ENCODE data around the gene NLRP6.
"Not testable (repeated sequence)": the region's sequence is repeated elsewhere in the genome, so short reads cannot be mapped to it uniquely, and the experiment has no call there.

Gene NLRP6

DNA sequence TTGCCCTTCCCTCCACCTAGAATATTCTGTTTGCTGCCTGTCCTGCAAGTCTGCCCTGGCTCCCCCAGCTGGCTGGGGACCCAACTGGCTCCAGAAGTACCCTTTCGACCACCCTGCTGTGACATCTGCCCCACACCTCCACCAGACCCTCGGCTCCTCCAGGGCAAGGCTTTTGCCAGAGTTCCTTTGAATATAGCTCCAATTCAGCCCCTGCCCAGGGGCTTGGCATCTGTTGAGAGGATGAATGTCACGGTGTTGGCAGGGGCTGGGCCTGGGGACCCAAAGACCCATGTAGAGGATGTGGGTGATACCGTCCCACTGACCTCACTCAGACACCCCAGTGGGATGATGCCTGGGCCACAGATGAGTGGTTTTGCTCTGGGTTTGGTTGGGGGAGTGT lies 4.0 kb downstream of the NLRP6 start:
- no peak for DNase-seq (ENCODE audit: low read depth)

DNA sequence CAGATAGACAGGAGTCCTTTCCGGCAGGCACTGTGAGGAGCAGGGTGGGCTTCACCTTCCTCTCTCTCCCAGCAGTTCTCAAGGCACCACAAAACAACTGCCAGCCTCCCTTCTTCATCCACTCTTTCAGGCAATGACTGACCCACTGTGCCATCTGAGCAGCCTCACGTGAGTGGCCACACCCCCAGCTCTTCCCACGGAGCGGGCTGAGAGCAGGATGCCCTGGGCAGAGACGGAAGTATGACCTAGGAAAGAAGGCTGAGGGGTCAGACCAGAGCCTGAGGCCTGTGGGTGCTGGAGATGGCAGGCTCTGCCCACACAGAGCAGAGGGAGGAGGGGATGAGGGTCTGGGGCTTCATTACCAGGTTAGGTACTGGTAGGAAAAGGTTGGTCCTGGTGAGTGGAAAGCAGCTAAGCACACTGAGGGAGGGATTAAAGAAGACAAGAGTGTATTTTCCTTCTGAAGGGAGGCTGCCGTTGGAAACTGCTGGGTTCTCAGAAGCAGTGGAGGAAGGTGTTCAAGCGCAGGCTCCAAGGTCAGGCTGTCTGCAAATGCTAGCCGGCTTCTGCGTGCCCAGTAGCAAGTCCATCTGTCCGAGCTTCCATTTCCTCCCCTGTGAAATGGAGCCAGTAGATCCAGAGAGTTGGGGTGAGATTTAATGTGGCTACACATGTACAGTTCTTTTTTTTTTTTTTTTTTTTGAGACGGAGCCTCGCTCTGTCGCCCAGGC lies 4.6 kb downstream of the NLRP6 start:
- DNase-seq (ENCODE audit: low read depth), result no peak

DNA sequence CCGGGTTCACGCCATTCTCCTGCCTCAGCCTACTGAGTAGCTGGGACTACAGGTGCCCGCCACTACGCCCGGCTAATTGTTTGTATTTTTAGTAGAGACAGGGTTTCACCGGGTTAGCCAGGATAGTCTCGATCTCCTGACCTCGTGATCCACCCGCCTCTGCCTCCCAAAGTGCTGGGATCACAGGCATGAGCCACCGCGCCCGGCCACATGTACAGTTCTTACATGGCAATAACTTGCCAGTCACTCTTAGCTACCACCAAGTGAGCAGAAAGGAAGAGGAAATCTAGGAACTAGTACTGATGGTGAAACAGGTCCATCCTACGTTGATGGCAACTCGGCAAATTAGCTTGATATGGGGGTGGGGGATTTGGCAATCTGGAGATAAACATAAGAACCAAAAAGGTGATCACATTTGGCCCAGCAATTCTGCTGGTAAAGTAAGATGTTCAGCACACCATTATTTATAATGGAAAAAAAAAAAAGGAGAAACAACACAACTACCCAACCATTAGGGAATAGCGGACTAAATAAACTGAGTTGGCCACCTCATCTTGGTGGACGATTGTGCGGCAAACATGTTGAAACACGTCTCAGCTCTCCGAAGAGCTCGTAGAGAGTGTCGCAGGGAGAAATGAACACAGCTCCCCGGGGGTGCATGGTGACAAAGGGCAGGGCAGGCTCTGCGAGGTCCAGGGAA lies 5.3 kb downstream of the NLRP6 start:
- no peak for DNase-seq (ENCODE audit: low read depth)

DNA sequence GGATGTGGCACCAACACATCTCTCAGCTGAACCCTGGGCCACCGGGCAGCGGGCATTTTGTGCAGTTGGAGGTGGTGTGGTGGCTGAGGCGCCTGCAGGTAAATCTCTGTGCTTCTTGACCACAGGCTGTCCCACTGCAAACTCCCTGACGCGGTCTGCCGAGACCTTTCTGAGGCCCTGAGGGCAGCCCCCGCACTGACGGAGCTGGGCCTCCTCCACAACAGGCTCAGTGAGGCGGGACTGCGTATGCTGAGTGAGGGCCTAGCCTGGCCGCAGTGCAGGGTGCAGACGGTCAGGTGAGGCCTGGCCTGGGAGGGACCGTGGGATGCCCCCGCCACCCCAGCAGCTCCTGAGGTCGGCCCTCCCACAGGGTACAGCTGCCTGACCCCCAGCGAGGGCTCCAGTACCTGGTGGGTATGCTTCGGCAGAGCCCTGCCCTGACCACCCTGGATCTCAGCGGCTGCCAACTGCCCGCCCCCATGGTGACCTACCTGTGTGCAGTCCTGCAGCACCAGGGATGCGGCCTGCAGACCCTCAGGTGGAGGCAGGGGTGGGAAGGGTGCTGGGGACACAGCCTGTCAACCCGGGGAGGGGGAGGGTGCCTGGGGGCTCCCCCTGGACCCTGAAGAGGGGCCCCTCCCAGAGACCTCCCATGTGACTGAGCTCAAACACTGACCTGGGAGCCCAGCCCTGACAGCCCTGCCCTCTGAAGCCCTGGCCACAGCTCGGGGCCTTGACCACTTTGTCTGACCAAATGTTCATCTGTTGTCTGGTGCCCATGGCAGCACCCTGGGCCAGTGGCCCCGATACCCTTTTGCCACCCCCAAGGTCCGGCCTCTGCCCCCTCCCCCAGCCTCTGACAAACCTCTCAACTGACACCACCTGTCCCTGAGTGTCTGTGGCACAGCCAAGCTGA lies 6.2 kb downstream of the NLRP6 start:
- no peak for DNase-seq (ENCODE audit: low read depth)

DNA sequence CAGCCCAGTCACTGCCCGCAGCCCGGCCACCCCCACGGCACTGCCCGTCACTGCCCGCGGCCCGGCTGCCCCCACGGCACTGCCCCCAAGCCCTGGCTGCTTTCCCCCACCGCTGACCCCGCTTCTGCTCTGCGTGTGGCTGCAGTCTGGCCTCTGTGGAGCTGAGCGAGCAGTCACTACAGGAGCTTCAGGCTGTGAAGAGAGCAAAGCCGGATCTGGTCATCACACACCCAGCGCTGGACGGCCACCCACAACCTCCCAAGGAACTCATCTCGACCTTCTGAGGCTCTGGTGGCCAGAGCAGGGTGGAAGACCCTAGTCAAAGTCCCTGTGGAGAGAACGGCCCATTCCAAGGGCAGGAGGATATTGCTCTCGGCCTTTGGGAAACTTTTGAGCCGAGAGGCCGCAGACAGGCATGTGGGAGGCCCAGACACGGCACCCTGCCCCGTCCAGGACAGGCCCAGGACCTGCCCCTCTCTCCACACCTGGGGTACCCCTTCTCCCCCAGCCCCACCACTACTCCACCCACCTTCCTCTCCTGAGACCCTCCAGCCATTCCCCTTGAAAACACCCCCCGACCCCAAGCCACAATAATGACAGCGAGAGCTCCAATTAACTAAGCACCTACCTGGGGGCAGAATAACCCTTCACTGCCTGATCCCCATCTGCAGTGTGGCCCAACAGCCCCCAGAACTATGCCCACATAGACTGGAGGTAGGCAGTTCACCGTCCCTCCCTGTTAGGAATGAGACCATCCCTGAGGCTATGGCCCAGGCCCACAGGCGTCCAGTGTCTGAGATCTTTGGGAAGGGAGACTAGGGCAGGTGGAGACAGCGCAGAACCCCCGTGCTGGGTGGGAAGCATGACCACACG lies 7.0 kb downstream of the NLRP6 start:
- no peak for DNase-seq (ENCODE audit: low read depth)

DNA sequence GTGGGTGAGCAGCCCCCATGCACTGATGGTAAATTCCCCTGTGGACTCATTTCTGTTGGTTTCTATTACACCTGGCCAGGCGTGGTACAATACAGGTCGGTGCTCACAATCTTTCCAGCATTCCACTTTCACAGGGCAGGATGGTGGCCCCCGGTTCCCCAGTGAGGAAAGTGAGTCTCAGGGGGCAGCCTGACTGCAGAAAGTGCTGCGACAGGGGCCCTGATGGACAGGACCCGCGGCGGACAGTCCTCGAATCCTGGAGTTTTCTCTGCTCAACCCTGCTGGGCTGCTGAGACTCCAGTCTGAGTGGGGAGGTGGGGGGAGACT lies 7.7 kb downstream of the NLRP6 start:
- no peak for DNase-seq (ENCODE audit: low read depth)

DNA sequence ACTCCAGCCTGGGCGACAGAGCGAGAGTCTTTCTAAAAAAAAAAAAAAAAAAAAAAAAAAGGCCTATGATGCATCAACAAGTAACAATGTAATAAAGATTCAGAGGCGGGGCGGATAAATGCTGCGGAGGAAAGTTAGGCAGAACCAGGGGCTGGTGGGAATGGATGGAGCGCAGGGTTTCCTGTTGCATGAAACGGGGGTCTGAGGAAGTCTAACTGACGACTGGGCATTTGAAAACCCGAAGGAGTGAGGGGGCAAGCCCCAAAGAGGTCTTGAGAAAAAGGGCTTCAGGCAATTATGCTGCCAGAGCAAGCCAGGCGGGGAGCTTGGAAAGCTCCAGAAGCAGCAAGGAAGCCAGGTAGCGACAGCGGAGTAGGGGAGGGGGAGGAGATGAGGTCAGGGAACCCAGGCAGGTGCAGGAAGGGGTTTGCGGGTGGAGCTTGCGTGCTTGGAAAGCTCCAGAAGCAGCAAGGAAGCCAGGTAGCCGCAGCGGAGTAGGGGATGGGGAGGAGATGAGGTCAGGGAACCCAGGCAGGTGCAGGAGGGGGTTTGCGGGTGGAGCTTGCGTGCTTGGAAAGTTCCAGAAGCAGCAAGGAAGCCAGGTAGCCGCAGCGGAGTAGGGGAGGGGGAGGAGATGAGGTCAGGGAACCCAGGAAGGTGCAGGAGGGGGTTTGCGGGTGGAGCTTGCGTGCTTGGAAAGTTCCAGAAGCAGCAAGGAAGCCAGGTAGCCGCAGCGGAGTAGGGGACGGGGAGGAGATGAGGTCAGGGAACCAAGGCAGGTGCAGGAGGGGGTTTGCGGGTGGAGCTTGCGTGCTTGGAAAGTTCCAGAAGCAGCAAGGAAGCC lies 9.0 kb downstream of the NLRP6 start:
- DNase-seq (ENCODE audit: low read depth), result not testable (repeated sequence)

DNA sequence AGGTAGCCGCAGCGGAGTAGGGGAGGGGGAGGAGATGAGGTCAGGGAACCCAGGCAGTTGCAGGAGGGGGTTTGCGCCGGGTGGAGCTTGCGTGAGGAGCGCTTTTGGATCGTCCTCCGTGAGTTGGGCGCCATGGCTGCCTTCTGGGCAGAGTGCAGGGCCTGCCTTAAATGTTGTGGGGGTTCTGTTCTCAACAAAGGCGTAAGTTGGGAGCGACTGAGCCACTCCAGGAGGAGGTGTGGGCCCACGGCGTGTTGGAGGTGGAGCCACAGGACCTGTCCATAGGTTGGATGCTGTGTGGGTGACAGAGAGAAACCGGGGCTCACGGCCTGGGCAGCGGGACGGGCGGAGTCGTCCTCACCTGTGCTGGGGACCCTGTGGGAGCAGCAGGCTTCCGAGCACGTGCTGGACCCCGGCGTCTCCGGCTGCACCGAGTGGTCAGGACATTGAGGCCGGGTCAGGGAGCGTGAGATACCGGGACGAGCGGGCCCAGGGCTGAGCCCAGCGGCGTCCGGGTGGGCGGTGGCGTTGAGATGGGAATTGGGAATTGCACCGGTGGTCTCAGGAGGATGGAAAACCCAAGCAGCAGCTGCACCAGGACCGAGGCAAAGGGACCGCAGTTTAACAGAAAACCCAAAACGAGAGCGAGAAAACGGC lies 9.7 kb downstream of the NLRP6 start:
- no peak for DNase-seq (ENCODE audit: low read depth)

DNA sequence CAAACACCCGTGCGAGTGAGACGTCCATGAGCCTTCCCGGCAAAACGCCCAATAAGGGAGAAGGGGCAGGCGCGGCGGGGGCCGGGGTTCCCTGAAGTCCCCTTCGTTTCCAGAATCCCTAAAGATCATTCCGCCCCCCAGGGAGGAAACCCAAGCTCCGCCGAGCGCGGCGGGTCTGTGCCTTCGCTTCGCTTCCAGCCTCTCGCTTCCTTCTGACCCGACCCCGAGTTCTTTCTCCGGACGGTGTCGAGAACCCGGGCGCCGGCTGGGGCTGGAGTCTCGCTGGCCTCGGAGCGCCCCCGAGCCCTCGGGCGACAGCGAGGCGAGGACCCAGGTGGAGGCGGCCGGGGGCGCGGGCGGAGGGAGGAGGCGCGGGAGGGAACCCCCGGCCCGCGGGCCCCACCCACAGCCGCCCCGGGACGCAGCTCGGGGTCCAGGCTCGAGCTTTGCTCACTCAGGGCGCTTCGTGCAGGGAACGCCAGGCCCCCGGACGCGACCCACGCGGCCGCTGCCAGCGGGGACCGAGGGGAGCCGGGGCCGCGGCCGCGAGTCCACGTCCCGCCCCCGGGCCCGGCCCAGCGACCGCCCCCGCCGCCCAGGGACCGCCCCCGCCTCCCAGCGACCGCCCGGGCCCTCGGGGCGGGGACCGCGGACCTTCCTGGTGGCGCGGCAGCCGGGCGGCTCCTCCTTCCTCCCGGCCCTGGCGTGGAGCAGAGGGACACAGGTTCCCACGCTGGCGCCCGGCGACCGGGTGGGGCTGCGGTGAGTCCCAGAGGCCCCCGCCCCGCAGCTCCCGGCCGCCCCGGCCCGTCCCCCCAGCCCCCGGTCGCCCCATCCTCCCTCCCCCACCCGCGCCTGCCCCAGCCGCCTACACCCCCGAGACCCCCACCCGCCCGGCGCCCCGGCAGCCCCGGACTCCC lies 10.5 kb downstream of the NLRP6 start, which contains the start of gene PGGHG:
TSS of gene PGGHG (plus strand) at position 649 of the 920 bp plus-strand sequence. CDS start 691 bp downstream, outside the sequence.
- no peak for DNase-seq (ENCODE audit: low read depth)

DNA sequence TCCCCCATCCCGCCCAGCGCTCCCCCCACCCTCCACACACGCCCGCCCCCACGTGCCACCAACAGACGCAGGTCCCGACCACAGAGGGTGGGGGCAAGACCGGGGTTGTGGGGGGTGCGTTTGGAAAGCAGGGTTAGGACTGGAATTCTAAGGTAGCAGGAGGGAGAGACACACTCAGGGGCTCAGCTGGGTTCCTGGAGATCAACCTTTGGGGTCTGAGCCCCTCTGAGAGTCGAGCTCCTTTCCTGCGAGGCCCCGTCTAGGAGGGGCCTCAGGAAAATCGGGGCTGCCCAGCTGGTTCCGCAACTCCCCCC lies 11.1 kb downstream of the NLRP6 start:
- no peak for DNase-seq (ENCODE audit: low read depth)

DNA sequence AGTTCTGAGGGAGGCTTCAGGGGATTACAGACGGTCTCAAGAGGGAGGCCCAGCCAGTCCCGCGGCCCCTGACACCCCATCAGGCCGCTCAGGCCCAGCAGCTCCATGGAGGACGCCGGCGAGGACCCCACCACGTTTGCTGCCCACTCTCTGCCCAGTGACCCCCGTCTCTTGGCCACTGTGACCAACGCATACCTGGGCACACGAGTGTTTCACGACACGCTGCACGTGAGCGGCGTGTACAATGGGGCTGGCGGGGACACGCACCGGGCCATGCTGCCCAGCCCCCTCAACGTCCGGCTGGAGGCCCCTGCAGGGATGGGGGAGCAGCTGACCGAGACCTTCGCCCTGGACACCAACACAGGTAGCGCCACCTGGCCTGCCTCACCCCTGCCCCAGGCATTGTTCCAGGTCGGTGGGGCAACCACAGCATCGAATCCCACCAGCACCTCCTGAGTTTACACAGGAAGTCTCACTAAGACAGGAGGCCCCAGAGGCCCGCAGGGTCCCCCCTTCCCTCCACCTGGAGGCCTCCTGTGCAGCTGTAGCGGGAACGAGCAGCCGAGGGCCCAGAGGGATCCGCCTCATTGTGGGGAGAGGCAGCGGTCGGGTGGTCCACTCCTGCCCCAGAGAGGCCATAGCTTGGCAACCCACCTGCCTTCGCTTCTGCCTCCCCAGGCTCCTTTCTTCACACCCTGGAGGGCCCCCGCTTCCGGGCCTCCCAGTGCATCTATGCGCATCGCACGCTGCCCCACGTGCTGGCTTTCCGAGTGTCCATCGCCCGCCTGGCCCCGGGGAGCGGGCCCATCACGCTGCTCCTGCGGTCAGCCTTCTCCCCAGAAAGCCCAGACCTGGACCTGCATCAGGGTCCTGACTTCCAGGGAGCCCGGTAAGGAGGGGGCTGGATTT lies 11.8 kb downstream of the NLRP6 start:
- DNase-seq (ENCODE audit: low read depth), result no peak

DNA sequence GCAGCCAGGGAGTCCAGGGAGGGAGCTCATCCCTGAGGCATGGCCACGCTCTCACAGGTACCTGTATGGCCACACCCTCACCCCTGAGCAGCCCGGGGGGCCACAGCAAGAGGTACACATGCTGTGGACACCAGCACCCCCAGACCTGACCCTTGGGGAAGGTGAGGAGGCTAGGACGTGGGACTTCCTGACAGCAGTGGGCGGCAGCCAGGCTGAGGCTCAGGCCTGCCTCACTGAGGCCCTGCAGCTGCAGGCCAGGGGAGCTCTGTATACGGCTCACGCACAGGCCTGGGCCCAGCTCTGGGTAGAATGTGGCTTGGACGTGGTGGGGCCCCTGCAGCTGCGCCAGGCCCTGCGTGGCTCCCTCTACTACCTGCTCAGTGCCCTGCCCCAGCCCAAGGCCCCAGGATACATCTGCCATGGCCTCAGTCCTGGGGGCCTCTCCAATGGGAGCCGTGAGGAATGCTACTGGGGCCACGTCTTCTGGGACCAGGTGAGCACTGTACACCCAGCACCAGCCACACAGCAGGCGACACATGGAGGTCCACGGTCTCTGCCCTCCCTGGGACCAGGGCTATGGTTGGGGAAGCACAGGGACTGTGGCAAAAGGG lies 12.5 kb downstream of the NLRP6 start:
- no peak for DNase-seq (ENCODE audit: low read depth)

DNA sequence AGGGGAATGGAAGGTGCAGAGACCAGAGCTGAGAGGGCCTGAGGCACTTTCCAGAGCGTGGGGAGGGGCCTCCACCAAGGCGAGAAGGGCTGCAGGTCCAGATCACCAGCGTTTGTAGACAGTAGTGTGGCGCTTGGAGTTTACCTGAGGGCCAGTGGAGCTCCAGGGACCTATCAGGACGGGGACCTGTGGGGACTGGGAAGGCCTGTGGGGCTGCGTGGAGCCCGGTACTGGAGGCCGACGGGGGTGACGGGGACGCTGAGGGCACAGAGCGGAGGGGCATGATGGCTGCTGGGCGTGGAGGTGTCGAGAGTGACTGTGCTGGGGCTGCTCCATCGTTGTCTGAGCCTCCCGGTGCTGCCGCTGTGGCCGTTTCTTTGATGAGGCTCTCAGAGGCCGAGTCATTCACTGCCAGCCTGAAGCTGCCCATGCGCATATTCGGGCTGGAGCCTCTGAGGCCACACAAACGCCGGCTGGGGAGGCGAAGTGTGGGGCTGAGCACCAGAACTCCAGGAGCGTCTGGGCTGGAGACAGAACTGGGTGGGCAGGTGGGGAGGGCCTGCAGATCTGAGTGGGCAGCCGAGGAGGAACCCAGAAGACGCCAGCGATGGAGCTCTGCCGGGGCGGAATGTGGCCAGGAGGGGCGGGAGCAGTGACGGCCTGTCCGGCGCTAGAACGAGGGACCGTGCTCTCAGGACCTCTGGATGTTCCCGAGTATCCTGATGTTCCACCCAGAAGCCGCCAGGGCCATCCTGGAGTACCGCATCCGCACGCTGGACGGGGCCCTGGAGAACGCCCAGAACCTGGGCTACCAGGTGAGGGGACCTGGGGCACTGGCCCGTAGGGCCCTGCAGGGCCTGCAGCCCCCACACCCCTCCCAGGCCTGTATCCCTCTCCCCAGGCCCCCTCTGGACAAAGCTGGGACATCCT lies 13.3 kb downstream of the NLRP6 start:
- DNase-seq (ENCODE audit: low read depth), result no peak

DNA sequence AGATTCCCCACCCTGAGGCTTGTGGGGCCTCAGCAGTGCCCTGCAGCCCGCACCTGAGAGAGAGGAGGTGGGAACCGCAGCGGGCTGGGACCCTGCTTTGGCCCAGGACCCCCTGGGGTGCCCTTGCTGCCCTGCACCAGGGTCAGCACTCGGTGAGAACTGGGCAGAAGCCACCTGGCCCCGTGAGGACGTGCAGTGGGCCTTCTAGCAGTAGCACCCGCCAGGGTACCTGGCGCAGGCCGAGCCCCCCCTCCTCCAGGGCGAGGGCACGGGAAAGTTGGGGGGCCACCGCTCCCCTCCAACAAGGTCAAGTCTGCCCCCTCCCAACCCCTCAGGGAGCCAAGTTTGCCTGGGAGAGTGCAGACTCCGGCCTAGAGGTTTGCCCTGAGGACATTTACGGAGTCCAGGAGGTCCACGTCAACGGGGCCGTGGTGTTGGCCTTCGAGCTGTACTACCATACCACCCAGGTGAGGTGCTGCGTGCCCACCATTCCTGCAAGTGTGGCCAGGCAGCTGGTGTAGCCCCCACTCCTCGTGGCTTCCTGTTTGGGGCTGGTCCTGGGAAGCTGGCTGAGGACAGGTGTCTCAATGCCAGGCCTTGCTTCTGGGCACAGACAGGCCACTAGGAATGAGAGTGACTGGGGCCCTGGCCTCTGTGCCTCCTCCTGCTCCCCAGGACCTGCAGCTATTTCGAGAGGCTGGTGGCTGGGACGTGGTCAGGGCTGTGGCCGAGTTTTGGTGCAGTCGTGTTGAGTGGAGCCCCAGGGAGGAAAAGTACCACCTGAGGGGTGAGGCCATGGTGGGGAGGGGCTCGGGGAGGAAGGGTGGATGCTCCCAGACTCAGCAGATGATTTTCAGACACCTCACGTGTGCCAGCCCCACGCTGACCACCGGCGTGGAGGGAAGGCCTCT lies 14.3 kb downstream of the NLRP6 start:
- no peak for DNase-seq (ENCODE audit: low read depth)

DNA sequence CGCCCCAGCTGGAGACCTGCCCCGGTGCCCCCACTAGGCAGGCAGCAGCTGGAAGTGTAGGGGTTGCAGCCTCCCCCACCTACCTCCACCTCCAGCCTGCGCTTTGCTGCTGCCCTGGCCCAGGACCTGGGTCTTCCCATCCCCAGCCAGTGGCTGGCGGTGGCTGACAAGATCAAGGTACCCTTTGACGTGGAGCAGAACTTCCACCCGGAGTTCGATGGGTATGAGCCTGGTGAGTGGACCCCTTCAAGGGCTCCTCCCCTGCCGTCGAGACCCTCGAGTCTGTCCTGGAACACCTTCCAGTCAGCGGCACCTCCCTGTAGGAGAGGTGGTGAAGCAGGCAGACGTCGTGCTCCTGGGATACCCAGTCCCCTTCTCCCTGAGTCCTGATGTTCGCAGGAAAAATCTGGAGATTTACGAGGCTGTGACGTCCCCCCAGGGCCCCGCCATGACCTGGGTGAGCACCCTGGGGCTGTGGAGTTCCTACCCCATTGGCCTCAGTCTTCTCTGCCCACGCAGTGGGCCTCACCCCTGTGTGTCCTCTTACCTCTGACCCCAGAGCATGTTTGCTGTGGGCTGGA lies 15.2 kb downstream of the NLRP6 start:
- no peak for DNase-seq (ENCODE audit: low read depth)
